ENCODE measurements around the gene FBRSL1. TPM values are rescaled to one million over a fixed set of nuclear protein-coding genes. Genes with fewer than 3 reads are reported as not detected.
A peak's percentile ranks its signal among the peaks of the same experiment; 100 is the strongest.

FBRSL1 gene
- polyA plus RNA-seq, 1 donor, result 57.1 TPM

DNA sequence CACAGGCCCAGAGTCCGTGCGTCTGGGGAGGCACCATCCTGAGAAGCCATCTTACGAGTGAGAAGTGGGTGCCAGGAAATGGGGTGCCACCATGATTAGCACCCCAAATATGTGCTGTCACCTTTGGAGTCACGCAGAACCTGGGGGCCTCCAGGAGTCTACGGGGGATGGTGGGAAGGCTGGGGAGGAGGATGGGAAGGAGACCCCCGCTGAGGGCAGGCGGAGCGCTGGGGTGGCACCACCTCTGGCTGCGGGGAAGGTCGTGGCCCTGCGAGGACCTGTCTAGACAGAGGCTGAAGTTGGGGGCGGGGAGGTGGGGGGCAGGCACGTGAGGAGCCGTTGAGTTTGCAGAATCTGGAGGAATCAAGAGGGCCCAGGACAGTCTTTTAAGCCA is 42.6 kb upstream of the FBRSL1 start:
- no peak overlapping the region for H3K4me3 ChIP-seq (ENCODE audit: low read length)
- peaks cover 4% of the 10 kb centered on the region for H3K4me1 ChIP-seq (ENCODE audit: control insufficient read depth, insufficient read depth, low read length)
- H3K27ac ChIP-seq (ENCODE audit: low read length), result no peak overlapping the region
- peaks cover 7% of the 10 kb centered on the region for H3K27me3 ChIP-seq (ENCODE audit: control insufficient read depth, insufficient read depth, low read length)
- H3K36me3 ChIP-seq (ENCODE audit: control insufficient read depth, insufficient read depth, low read length), result no peaks in the 10 kb centered on the region
- WGBS (ENCODE audit: insufficient coverage, low lambda C conversion rate), result no CpG with 5 or more reads among the region's 14 CpGs
- peaks cover 8% of the 10 kb centered on the region for H3K9me3 ChIP-seq (ENCODE audit: control insufficient read depth, low read depth, low read length)
- DNase-seq, result no peak

DNA sequence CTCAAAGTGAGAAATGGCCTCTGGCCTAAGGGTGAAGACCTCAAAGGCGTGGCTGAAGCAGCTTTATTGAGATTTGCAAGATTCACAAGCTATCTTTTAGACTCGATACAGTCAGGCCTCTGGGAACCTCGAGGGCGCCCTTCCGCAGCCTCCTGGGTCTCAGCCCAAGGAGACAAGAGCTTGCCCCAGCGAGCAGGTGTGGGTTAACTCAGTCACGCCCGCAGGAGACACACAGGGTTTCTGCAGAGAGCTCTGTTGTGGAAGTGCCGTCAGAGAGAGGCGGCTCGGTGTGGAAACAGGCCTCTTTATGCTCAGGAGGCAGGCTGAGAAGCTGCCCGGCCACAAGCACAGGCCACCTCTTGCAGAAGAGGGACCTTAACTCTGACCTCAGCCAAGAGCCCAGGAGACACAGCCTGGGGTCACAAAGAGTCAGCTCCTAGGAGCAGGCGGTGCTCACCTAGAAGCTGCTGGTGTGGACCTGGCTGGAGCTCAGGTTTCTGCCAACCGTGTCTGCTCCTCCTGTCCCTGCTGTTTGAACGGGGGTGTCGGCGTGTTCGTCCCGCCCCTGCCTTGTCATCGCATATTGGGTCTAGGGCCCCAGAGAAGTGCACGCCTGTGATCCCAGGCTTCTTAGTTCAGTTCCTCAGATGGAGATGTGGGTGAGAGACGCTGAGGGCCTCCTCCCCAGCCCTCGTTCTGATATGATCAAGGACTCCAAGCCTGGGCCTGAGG is 42.1 kb upstream of the FBRSL1 start:
- WGBS (ENCODE audit: insufficient coverage, low lambda C conversion rate), result 40% methylated on average over 1 of the region's 23 CpGs
- Histone ChIP-seq H3K4me3 (ENCODE audit: low read length) (no peak overlapping the region), H3K27me3 (ENCODE audit: control insufficient read depth, insufficient read depth, low read length) (peaks cover 7% of the 10 kb centered on the region), H3K4me1 (ENCODE audit: control insufficient read depth, insufficient read depth, low read length) (peaks cover 4% of the 10 kb centered on the region), H3K27ac (ENCODE audit: low read length) (no peak overlapping the region), H3K9me3 (ENCODE audit: control insufficient read depth, low read depth, low read length) (peaks cover 8% of the 10 kb centered on the region), H3K36me3 (ENCODE audit: control insufficient read depth, insufficient read depth, low read length) (no peaks in the 10 kb centered on the region)
- DNase-seq, result no peak

DNA sequence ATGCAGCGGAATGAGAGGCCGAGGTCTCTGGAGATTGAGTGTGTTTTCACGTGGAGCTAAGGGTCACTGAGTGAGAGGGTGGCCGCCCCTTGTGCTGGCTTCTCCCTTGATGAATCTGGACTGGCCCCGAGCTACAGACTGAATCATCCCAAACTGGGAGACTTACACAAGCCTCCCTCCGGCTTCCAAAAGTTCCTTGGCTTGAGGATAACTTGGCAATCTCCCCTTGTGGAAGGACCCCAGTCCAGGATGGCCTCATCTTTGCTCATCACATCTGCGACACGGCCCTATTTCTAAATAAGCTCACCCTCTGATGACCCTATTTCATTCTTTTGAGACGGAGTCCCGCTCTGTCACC is 41.5 kb upstream of the FBRSL1 start:
- peaks cover 7% of the 10 kb centered on the region for H3K27me3 ChIP-seq (ENCODE audit: control insufficient read depth, insufficient read depth, low read length)
- no peak for DNase-seq
- no CpG with 5 or more reads among the region's 10 CpGs for WGBS (ENCODE audit: insufficient coverage, low lambda C conversion rate)
- H3K4me3 ChIP-seq (ENCODE audit: low read length), result no peak overlapping the region
- no peak overlapping the region for H3K27ac ChIP-seq (ENCODE audit: low read length)
- H3K9me3 ChIP-seq (ENCODE audit: control insufficient read depth, low read depth, low read length), result peaks cover 4% of the 10 kb centered on the region
- no peaks in the 10 kb centered on the region for H3K36me3 ChIP-seq (ENCODE audit: control insufficient read depth, insufficient read depth, low read length)
- H3K4me1 ChIP-seq (ENCODE audit: control insufficient read depth, insufficient read depth, low read length), result peaks cover 4% of the 10 kb centered on the region

DNA sequence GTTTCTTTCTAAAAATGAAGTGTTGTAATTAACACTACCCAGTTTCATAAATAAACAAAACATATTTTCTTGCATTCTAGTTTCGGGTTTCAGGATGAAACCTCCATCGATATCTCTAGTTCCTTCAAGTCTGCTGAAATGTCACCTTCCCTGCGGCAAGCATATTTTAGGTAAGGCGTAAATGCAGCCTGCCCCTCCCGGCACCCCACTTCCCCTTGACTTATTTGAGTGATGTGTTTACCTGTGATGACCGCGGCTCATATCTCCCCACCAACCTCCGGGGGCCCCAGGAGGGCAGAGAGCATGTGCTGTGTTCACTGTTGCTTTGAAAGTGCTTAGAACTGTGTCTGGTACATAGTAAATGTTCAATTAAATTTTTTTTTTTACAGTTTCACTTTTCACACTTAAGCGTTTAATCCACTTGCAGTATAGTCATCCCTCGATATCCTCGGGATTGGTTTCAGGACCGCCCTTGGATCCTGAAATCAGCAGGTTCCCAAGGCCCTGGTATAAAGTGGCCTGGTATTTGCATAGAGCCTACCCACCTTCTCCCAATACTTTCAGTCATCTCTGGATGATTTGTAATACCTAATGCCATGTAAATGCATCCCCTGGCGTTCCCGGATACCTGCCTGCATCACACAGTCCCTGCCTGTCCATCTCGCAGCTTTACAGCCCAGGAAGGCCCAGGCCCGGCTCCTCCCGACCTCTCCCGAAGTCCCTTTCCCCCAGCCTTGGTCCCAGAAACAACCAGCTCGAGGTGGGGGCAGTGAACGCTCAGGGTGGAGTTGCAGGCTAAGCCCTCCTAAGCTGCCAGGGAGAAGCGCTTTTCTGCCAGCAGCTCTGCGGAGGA is 40.2 kb upstream of the FBRSL1 start:
- no peaks in the 10 kb centered on the region for H3K9me3 ChIP-seq (ENCODE audit: control insufficient read depth, low read depth, low read length)
- WGBS (ENCODE audit: insufficient coverage, low lambda C conversion rate), result no CpG with 5 or more reads among the region's 22 CpGs
- H3K36me3 ChIP-seq (ENCODE audit: control insufficient read depth, insufficient read depth, low read length), result no peaks in the 10 kb centered on the region
- H3K27me3 ChIP-seq (ENCODE audit: control insufficient read depth, insufficient read depth, low read length), result peaks cover 7% of the 10 kb centered on the region
- peaks cover 4% of the 10 kb centered on the region for H3K4me1 ChIP-seq (ENCODE audit: control insufficient read depth, insufficient read depth, low read length)
- DNase-seq, result no peak
- H3K27ac ChIP-seq (ENCODE audit: low read length), result peak overlapping the region; percentile 31
- no peak overlapping the region for H3K4me3 ChIP-seq (ENCODE audit: low read length)

DNA sequence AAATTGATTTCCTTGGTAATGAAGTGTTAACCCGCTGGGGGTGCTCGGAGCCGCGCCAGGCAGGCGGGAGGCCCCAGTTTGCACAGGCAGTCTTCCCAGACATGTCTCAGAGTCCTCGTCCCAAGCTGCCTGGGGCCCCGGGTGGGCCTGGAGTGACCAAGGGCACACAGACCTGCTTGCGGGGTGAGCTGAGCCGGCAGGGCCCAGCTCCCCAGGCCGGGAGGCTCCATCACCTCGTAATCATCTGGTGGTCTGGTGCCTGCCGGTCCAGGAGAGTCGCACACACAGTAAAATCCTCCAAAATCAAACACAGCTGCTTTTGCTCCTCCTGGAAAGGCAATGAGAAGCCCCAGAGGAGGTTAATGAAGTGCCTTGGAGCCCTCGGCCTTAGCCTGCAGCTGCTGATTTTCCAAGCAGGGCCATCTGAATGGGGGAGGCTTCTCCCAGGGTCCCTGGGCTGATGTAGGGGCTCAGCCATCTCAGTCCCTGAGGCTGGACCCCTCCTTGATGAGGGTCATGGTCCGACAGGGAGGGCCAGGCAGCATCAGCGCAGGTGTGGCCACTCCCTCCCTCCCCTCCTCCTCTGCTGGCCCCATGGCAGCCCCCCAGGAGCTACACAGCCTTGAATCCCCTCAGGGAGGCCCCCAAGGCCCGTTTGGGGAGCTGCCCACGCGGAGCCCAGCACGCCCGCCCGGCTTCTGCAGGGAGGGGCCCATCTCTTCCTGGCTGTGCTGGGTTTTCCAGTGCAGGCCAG is 39.4 kb upstream of the FBRSL1 start:
- no peak overlapping the region for H3K4me3 ChIP-seq (ENCODE audit: low read length)
- no peaks in the 10 kb centered on the region for H3K9me3 ChIP-seq (ENCODE audit: control insufficient read depth, low read depth, low read length)
- no peaks in the 10 kb centered on the region for H3K36me3 ChIP-seq (ENCODE audit: control insufficient read depth, insufficient read depth, low read length)
- peaks cover 7% of the 10 kb centered on the region for H3K27me3 ChIP-seq (ENCODE audit: control insufficient read depth, insufficient read depth, low read length)
- DNase-seq, result no peak
- H3K4me1 ChIP-seq (ENCODE audit: control insufficient read depth, insufficient read depth, low read length), result peaks cover 4% of the 10 kb centered on the region
- H3K27ac ChIP-seq (ENCODE audit: low read length), result peak overlapping the region; percentile 31
- no CpG with 5 or more reads among the region's 22 CpGs for WGBS (ENCODE audit: insufficient coverage, low lambda C conversion rate)

DNA sequence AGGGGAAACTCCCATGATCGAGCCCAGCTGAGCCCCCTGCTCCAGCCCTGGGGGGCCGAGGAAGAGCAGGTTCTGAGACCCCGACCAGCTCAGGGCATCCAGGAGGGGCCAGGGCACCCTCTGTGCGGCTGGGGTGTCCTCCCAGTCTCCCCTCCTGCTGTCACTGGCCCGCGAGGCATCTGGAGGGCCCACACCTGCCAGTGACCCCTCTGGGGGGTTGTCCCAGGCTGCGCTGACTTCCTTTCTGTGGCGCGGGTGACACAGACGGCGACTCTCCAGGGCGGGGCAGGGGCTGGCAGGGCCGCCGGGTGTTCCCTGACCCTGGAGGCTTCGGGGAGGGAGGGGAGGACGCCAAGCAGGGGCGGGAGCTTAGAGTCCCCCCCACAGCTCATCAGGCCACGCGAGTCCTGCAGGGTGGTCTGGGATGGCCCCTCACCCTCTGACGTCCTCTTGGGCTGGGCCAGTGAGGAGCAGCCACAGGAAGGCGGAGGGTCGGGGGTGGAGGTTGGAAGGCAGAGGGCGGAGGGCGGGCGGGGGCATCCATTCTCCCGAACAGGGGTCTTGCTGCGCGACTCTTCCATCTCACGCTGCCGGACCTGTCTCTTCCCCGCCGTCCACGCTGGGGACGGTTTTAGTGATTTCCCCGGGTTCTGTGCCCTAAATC is 38.6 kb upstream of the FBRSL1 start:
- no peaks in the 10 kb centered on the region for H3K36me3 ChIP-seq (ENCODE audit: control insufficient read depth, insufficient read depth, low read length)
- no peak overlapping the region for H3K4me3 ChIP-seq (ENCODE audit: low read length)
- peaks cover 7% of the 10 kb centered on the region for H3K27me3 ChIP-seq (ENCODE audit: control insufficient read depth, insufficient read depth, low read length)
- no peaks in the 10 kb centered on the region for H3K9me3 ChIP-seq (ENCODE audit: control insufficient read depth, low read depth, low read length)
- WGBS (ENCODE audit: insufficient coverage, low lambda C conversion rate), result no CpG with 5 or more reads among the region's 35 CpGs
- peaks cover 4% of the 10 kb centered on the region for H3K4me1 ChIP-seq (ENCODE audit: control insufficient read depth, insufficient read depth, low read length)
- no peak for DNase-seq
- no peak overlapping the region for H3K27ac ChIP-seq (ENCODE audit: low read length)

DNA sequence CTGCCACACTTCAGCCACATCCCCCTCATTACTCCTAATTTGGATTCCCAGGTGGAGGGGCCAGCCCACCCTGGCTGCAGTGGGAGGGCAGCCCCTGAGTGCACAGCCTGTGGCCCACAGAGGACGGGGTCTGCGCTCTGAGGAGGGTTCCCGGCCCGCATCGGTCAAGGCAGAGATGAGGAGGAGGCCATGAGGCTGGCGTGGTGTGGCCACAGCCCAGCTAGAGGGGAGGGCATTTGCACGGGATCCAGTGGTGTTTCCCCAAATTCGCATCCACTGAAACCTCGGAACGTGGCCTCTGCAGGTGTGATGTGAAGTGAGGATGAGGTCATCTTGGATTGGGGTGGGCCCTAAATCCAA is 38.1 kb upstream of the FBRSL1 start:
- H3K4me3 ChIP-seq (ENCODE audit: low read length), result no peak overlapping the region
- no peak for DNase-seq
- no CpG with 5 or more reads among the region's 10 CpGs for WGBS (ENCODE audit: insufficient coverage, low lambda C conversion rate)
- H3K27ac ChIP-seq (ENCODE audit: low read length), result no peak overlapping the region
- no peaks in the 10 kb centered on the region for H3K36me3 ChIP-seq (ENCODE audit: control insufficient read depth, insufficient read depth, low read length)
- H3K27me3 ChIP-seq (ENCODE audit: control insufficient read depth, insufficient read depth, low read length), result peaks cover 7% of the 10 kb centered on the region
- peaks cover 4% of the 10 kb centered on the region for H3K4me1 ChIP-seq (ENCODE audit: control insufficient read depth, insufficient read depth, low read length)
- H3K9me3 ChIP-seq (ENCODE audit: control insufficient read depth, low read depth, low read length), result no peaks in the 10 kb centered on the region

DNA sequence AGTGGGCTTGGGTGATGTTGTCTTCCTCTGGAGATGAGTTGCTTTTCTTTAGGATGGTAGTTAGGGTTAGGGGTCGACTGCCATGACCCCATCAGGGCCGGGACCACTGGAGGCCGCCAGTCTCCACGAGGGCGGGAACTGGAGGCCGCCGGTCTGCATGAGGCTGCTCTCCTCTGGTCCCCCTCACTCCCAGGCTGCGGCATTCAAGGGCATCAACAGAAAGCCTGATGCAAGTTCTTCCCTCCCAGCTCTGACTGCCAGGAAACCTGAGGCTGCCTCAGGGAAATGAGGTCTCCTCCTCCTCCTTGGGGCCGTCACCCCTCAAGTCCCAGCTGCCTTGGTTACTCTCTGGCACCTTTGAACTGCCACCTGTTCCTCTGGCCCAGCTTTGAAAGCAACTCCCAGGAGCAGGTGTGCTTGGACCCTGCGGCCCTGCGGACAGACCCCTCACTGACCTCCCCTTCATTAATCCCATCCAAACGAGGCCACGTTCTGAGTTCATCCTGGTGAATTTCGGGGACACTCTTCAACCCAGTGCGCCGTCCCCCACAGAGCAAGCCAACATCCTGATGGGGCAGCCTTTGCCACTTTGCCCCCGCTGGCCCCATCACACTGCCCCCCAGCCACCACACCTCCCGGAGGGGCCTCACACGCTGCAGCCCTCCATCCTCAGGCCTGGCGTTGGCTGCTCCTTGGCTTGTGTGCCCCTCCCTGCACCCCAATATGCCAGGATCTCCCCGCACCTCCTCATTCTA is 37.2 kb upstream of the FBRSL1 start:
- no CpG with 5 or more reads among the region's 21 CpGs for WGBS (ENCODE audit: insufficient coverage, low lambda C conversion rate)
- H3K4me1 ChIP-seq (ENCODE audit: control insufficient read depth, insufficient read depth, low read length), result peaks cover 4% of the 10 kb centered on the region
- no peaks in the 10 kb centered on the region for H3K36me3 ChIP-seq (ENCODE audit: control insufficient read depth, insufficient read depth, low read length)
- H3K9me3 ChIP-seq (ENCODE audit: control insufficient read depth, low read depth, low read length), result no peaks in the 10 kb centered on the region
- peaks cover 7% of the 10 kb centered on the region for H3K27me3 ChIP-seq (ENCODE audit: control insufficient read depth, insufficient read depth, low read length)
- DNase-seq, result no peak
- no peak overlapping the region for H3K27ac ChIP-seq (ENCODE audit: low read length)
- no peak overlapping the region for H3K4me3 ChIP-seq (ENCODE audit: low read length)

DNA sequence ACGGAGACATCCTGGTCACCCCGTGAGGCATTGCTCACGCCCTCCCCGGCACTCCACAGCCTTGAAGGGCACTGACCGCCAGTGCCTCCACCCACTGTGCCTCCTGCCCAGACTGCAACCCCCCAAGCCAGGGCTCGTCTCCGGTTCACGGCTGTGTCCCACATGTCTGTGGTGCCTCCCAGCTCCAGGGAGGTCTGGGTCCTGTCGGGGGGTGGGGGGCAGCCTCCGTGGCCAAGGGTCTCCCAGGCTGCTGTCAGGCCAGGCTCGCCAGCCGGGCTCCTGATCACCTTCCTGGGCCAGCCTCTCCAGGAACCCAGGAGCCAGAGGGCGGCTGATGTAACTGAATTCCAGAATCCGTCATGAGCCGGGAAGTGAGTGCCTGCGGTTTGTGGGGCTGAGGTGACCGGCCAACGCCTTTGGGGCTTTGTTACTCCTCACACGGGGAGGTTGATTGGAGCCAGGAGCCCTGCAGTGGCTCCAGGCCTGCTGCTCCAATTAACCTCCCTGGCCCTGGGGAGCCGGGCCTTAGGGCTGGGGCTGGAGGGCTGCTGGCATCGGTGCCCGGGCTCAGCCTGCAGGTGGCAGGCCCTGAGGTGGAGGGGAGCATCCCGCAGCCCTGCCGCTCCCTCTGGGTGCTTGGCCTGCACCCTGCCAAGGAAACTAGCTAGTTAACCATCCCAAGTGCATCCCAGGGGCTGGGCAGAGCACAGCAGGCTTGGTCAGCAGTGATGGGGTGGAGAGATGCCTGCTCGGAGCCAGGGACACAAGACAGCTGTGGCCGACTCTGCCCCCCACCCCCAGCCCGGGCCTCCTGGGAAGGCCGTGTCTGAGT is 36.4 kb upstream of the FBRSL1 start:
- H3K27ac ChIP-seq (ENCODE audit: low read length), result no peak overlapping the region
- H3K4me3 ChIP-seq (ENCODE audit: low read length), result no peak overlapping the region
- no peaks in the 10 kb centered on the region for H3K36me3 ChIP-seq (ENCODE audit: control insufficient read depth, insufficient read depth, low read length)
- H3K27me3 ChIP-seq (ENCODE audit: control insufficient read depth, insufficient read depth, low read length), result peaks cover 10% of the 10 kb centered on the region
- no peak for DNase-seq
- no CpG with 5 or more reads among the region's 28 CpGs for WGBS (ENCODE audit: insufficient coverage, low lambda C conversion rate)
- H3K4me1 ChIP-seq (ENCODE audit: control insufficient read depth, insufficient read depth, low read length), result peaks cover 4% of the 10 kb centered on the region
- no peaks in the 10 kb centered on the region for H3K9me3 ChIP-seq (ENCODE audit: control insufficient read depth, low read depth, low read length)
